GM19351 (cell line): ENCODE measurements around the gene MRPL46.

ENCODE experiments used
- ATAC-seq: cut with Tn5 transposase; IDR thresholded peaks from one replicate; pipeline ENCODE4 v1.9.1; 2021; ENCODE audit warnings: mild to moderate bottlenecking, moderate library complexity; ENCODE audit not compliant: unreplicated experiment

MRPL46 gene

GRCh38 chr15:88467073-88467934, at the start of gene MRPL46, which contains the start of gene MRPS11:
Gene MRPL46 (minus strand): TSS chr15:88467388. CDS start chr15:88467377, 11 bp downstream.
Gene MRPS11 (plus strand): TSS chr15:88467708. CDS start chr15:88467718, 10 bp downstream.
- ATAC-seq, result peak; percentile 81

DNA sequence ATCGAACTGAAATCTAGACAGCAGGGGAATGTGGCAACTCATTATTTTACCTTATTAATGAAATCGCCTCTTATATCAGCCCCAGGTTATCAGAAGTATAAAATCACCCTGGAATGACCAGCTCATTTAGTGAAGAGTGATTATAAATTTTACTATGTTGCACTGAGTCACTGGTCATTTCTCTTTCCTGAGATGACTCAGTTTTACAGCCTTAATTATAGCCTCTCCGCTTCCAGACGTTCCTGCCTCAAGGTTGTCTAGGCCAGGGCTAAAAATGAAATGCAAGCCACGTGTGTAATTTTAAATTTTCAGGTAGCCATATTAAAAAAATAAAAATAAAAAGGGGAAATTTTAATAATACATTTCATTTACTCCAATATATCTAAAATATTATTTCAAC, 46.0 kb upstream of the MRPL46 start:
- ATAC-seq, result no peak

DNA sequence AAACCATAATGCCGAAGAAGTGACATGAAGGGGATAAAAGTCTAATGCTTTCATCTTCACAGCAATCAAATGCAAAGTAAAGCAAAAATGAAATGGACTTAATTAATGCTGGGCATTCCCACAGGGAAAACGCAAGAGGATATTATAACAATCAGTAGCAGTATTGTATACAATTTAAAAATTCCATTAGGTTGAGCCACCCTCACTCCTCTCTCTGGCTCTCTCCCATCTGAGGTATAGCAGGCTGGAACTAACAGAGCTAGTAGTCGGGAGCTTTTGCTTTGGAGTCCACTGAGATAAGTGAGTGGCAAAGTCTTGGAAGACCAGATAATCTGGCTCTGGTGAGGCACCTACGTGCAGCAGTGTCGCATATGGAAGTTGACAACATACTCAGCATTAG, 45.4 kb upstream of the MRPL46 start:
- no peak for ATAC-seq

DNA sequence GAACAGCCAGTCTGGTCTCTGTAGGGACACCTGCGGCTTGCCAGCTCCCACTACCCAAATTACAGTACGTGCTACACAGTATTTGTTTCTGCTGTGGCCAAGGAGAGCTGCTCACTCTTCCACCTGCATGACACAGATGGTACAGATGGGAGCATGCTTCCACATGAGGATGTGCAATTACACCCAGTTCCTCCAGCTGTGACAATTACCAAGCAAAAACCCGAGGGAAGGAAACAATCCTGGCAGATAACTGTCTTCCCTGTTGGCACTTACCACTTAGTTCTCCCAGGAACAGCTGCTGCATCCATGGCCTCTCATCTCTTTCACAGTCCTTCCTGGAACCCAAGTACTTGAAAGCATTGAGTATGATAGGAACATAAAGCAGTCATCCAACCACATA, 44.9 kb upstream of the MRPL46 start:
- no peak for ATAC-seq

DNA sequence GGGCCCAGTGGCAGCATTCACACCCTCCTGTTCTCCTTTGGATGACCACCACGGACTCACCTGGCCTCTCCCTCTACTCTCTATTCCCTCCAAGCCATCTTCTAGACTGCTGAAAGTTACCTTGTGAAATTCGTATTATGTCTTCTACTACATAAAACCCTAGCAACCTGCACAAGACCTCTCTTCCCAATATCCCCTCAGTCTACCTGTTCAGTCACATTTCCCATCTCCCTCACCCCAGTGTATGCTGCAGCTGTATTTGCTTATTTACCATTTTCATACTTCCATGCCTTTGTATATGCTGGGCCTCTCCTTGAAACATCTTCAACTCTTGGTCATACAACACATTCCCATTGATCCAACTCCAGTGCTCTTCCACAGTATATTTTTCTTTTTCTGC, 44.0 kb upstream of the MRPL46 start:
- ATAC-seq, result no peak

- peak; percentile 53 for ATAC-seq
Measured at GRCh38 chr15:88509964-88510363, 42.8 kb upstream of the MRPL46 start.

GRCh38 chr15:88509321-88509720, 42.1 kb upstream of the MRPL46 start:
- ATAC-seq, result no peak

GRCh38 chr15:88506628-88507027, 39.4 kb upstream of the MRPL46 start:
- no peak for ATAC-seq

GRCh38 chr15:88505721-88506120, 38.5 kb upstream of the MRPL46 start:
- no peak for ATAC-seq

- ATAC-seq, result no peak
Measured at GRCh38 chr15:88504445-88504844, 37.3 kb upstream of the MRPL46 start.

GRCh38 chr15:88498996-88499395, 31.8 kb upstream of the MRPL46 start:
- no peak for ATAC-seq

- no peak for ATAC-seq
Measured at GRCh38 chr15:88497109-88497765, 30.0 kb upstream of the MRPL46 start.

- no peak for ATAC-seq
Measured at GRCh38 chr15:88493844-88494243, 26.7 kb upstream of the MRPL46 start.

DNA sequence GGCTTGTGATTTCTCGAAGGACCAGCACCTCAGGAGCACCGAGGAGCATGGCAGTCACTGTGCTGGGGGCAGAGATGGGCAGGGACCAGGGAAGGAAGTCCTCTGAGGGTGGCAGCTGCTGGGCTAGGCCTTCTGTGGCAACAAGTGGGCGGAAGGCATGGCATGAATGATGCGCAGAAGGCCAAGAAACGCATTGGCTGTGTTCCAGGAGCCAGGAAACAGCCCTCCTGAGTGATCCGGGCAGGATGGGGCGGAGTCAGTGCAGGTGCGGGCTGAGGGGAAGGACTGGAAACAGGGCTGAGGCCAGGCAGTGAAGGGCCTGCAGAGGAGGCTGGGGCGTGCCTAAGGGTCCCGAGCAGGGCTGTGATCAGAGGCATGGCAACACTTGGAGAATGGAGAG, 24.0 kb upstream of the MRPL46 start:
- ATAC-seq, result no peak

DNA sequence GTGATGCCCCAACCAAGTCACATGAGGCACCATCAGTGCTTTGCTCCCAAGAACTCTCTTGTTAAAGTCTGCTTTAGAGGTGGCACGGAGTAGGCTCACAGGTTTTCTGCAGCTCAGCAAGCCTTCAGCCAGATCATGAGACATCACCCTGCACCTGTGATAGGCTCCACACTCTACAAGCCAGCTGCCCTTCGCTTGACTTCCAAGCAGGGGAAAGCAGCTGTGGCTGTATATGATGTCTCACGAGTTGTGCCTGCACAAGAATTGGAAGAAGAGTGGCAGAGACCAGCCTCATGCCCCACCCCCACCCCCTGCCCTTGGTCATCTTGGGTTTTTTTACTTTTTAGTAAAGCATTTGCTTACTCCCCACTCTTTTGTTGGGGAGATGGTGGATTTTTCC, 22.8 kb upstream of the MRPL46 start:
- no peak for ATAC-seq

- ATAC-seq, result no peak
Measured at GRCh38 chr15:88489321-88489720, 22.1 kb upstream of the MRPL46 start.

- ATAC-seq, result no peak
Measured at GRCh38 chr15:88487796-88488523, 20.8 kb upstream of the MRPL46 start.

DNA sequence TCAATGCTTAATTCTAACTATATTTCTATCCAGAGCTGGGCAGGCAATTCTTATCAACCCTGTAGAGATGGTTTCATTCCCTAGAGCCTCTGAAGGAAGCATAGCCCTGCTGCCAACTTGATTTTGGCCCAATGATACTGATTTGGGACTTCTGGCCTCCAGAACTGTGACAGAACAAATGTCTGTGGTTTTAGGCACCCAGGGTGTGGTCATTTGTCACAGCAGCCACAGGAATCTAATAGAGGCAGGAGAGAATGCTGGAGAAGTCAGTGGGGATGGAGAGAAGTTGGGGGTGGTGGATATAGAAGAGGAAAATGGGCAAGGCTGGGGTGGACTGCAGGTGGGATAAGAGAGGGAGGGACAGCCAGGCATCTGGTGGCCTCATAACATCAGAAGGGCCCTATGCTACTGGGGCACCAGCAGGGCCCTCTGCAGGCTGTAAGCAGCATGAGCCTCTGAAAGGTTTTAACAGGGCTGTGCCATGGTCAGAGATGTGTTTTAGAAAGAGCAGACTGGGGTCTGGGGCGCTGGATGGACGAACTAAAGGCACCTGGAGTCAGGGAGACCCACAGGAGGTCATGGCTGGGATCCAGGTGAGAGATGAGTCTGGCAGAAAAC, 20.1 kb upstream of the MRPL46 start:
- ATAC-seq, result no peak

- no peak for ATAC-seq
Measured at GRCh38 chr15:88484682-88485331, 17.6 kb upstream of the MRPL46 start.

GRCh38 chr15:88482263-88482662, 15.1 kb upstream of the MRPL46 start:
- no peak for ATAC-seq

GRCh38 chr15:88480981-88481380, 13.8 kb upstream of the MRPL46 start:
- no peak for ATAC-seq
